Stimulated activated naive CD8-positive, alpha-beta T cell treated with anti-CD3 and anti-CD28 coated beads, Interleukin-15, Interleukin-2, amounts not matched to agents 100 ng/mL and 50 ng/mL, for 24 hours (primary cell): Measurements from ENCODE around the gene PLXNC1.
"Not testable (repeated sequence)": the region's sequence is repeated elsewhere in the genome, so short reads cannot be mapped to it uniquely, and the experiment has no call there.

Experiments used
- H3K27ac Mint-ChIP-seq: one replicate; pipeline ENCODE4 v1.8.0; 2021; ENCODE audit warnings: mild to moderate bottlenecking, mixed read lengths
- H3K27me3 Mint-ChIP-seq: one replicate; pipeline ENCODE4 v1.8.0; 2021; ENCODE audit warnings: mixed read lengths
- H3K36me3 Mint-ChIP-seq: one replicate; pipeline ENCODE4 v1.8.0; 2021; ENCODE audit warnings: low read depth, mixed read lengths
- H3K4me1 Mint-ChIP-seq: one replicate; pipeline ENCODE4 v1.8.0; 2021; ENCODE audit warnings: low read depth, mixed read lengths
- H3K4me3 Mint-ChIP-seq: one replicate; pipeline ENCODE4 v1.8.0; 2021; ENCODE audit warnings: mild to moderate bottlenecking, mixed read lengths
- H3K9me3 Mint-ChIP-seq: one replicate; pipeline ENCODE4 v1.8.0; 2021; ENCODE audit warnings: mixed read lengths

Gene PLXNC1

GRCh38 chr12:94289461-94290312, 141.3 kb downstream of the PLXNC1 start:
- Mint-ChIP-seq H3K4me3 (no peak overlapping the region), H3K9me3 (no peaks in the 10 kb centered on the region), H3K27me3 (no peaks in the 10 kb centered on the region), H3K4me1 (no peaks in the 10 kb centered on the region), H3K36me3 (peaks cover 35% of the 10 kb centered on the region), H3K27ac (no peak overlapping the region)

GRCh38 chr12:94290353-94290752, 142.0 kb downstream of the PLXNC1 start:
- Mint-ChIP-seq H3K4me3 (no peak overlapping the region), H3K27ac (no peak overlapping the region), H3K4me1 (no peaks in the 10 kb centered on the region), H3K9me3 (no peaks in the 10 kb centered on the region), H3K27me3 (no peaks in the 10 kb centered on the region), H3K36me3 (peaks cover 35% of the 10 kb centered on the region)

- Mint-ChIP-seq H3K4me1 (peaks cover 8% of the 10 kb centered on the region), H3K9me3 (no peaks in the 10 kb centered on the region), H3K4me3 (no peak overlapping the region), H3K27me3 (no peaks in the 10 kb centered on the region), H3K36me3 (peaks cover 47% of the 10 kb centered on the region), H3K27ac (no peak overlapping the region)
Measured at GRCh38 chr12:94297096-94297699, 148.8 kb downstream of the PLXNC1 start.

- H3K27me3 Mint-ChIP-seq, result no peaks in the 10 kb centered on the region
- no peak overlapping the region for H3K27ac Mint-ChIP-seq
- peaks cover 55% of the 10 kb centered on the region for H3K36me3 Mint-ChIP-seq
- peaks cover 8% of the 10 kb centered on the region for H3K4me1 Mint-ChIP-seq
- H3K4me3 Mint-ChIP-seq, result no peak overlapping the region
- H3K9me3 Mint-ChIP-seq, result no peaks in the 10 kb centered on the region
Measured at GRCh38 chr12:94297876-94298505, 149.6 kb downstream of the PLXNC1 start.

GRCh38 chr12:94299846-94300245, 151.5 kb downstream of the PLXNC1 start:
- Mint-ChIP-seq H3K4me1 (peaks cover 19% of the 10 kb centered on the region), H3K9me3 (no peaks in the 10 kb centered on the region), H3K4me3 (no peak overlapping the region), H3K36me3 (peaks cover 65% of the 10 kb centered on the region), H3K27ac (no peak overlapping the region), H3K27me3 (no peaks in the 10 kb centered on the region)

GRCh38 chr12:94304012-94304411, 155.6 kb downstream of the PLXNC1 start:
- Mint-ChIP-seq H3K36me3 (peaks cover 85% of the 10 kb centered on the region), H3K27me3 (no peaks in the 10 kb centered on the region), H3K27ac (no peak overlapping the region), H3K4me1 (peaks cover 44% of the 10 kb centered on the region), H3K4me3 (no peak overlapping the region), H3K9me3 (no peaks in the 10 kb centered on the region)

- no peaks in the 10 kb centered on the region for H3K27me3 Mint-ChIP-seq
- H3K36me3 Mint-ChIP-seq, result peaks cover 88% of the 10 kb centered on the region
- H3K4me1 Mint-ChIP-seq, result peaks cover 44% of the 10 kb centered on the region
- H3K4me3 Mint-ChIP-seq, result no peak overlapping the region
- H3K27ac Mint-ChIP-seq, result peak overlapping the region; percentile 65
- no peaks in the 10 kb centered on the region for H3K9me3 Mint-ChIP-seq
Measured at GRCh38 chr12:94304566-94305061, 156.2 kb downstream of the PLXNC1 start.

- Mint-ChIP-seq H3K9me3 (no peaks in the 10 kb centered on the region), H3K4me3 (peak overlapping the region; percentile 64), H3K27ac (peak overlapping the region; percentile 82), H3K4me1 (peaks cover 46% of the 10 kb centered on the region), H3K36me3 (peaks cover 85% of the 10 kb centered on the region), H3K27me3 (no peaks in the 10 kb centered on the region)
Measured at GRCh38 chr12:94305130-94305957, 157.0 kb downstream of the PLXNC1 start.

GRCh38 chr12:94308612-94309011, 160.2 kb downstream of the PLXNC1 start:
- no peaks in the 10 kb centered on the region for H3K27me3 Mint-ChIP-seq
- H3K9me3 Mint-ChIP-seq, result no peaks in the 10 kb centered on the region
- no peak overlapping the region for H3K4me3 Mint-ChIP-seq
- peaks cover 84% of the 10 kb centered on the region for H3K36me3 Mint-ChIP-seq
- peak overlapping the region; percentile 17 for H3K27ac Mint-ChIP-seq
- peaks cover 47% of the 10 kb centered on the region for H3K4me1 Mint-ChIP-seq

- no peaks in the 10 kb centered on the region for H3K9me3 Mint-ChIP-seq
- H3K27me3 Mint-ChIP-seq, result no peaks in the 10 kb centered on the region
- peaks cover 41% of the 10 kb centered on the region for H3K4me1 Mint-ChIP-seq
- H3K27ac Mint-ChIP-seq, result no peak overlapping the region
- H3K36me3 Mint-ChIP-seq, result peaks cover 82% of the 10 kb centered on the region
- H3K4me3 Mint-ChIP-seq, result no peak overlapping the region
Measured at GRCh38 chr12:94309373-94309772, 161.0 kb downstream of the PLXNC1 start.

GRCh38 chr12:94312378-94312777, 164.0 kb downstream of the PLXNC1 start:
- Mint-ChIP-seq H3K27me3 (no peaks in the 10 kb centered on the region), H3K9me3 (peaks cover 7% of the 10 kb centered on the region), H3K4me1 (peaks cover 17% of the 10 kb centered on the region), H3K36me3 (peaks cover 63% of the 10 kb centered on the region), H3K27ac (no peak overlapping the region), H3K4me3 (no peak overlapping the region)

GRCh38 chr12:94316600-94316999, 168.2 kb downstream of the PLXNC1 start:
- H3K27ac Mint-ChIP-seq, result peak overlapping the region; percentile 22
- not testable (repeated sequence) for H3K4me3 Mint-ChIP-seq, H3K27me3 Mint-ChIP-seq
- H3K9me3 Mint-ChIP-seq, result peaks cover 43% of the 10 kb centered on the region
- H3K36me3 Mint-ChIP-seq, result peaks cover 61% of the 10 kb centered on the region
- H3K4me1 Mint-ChIP-seq, result peaks cover 13% of the 10 kb centered on the region

- Mint-ChIP-seq H3K4me3 (no peak overlapping the region), H3K36me3 (peaks cover 61% of the 10 kb centered on the region), H3K4me1 (peaks cover 13% of the 10 kb centered on the region), H3K9me3 (peaks cover 45% of the 10 kb centered on the region), H3K27ac (no peak overlapping the region), H3K27me3 (no peaks in the 10 kb centered on the region)
Measured at GRCh38 chr12:94318181-94318580, 169.8 kb downstream of the PLXNC1 start.

- H3K4me3 Mint-ChIP-seq, result no peak overlapping the region
- H3K27ac Mint-ChIP-seq, result no peak overlapping the region
- H3K36me3 Mint-ChIP-seq, result peaks cover 70% of the 10 kb centered on the region
- H3K9me3 Mint-ChIP-seq, result peaks cover 45% of the 10 kb centered on the region
- H3K27me3 Mint-ChIP-seq, result no peaks in the 10 kb centered on the region
- H3K4me1 Mint-ChIP-seq, result peaks cover 13% of the 10 kb centered on the region
Measured at GRCh38 chr12:94320109-94320508, 171.7 kb downstream of the PLXNC1 start.
